Left renal pelvis (tissue), 4 donors: Measurements from ENCODE around the gene GLRA3. TPM values are rescaled to one million over a fixed set of nuclear protein-coding genes. Genes with fewer than 3 reads are reported as not detected.
"Not testable (repeated sequence)": the region's sequence is repeated elsewhere in the genome, so short reads cannot be mapped to it uniquely, and the experiment has no call there.

Experiments
- DNase-seq, 4 donors: peaks; one replicate each; pipeline ENCODE4 v3.0.0-alpha.2; 2013; ENCODE audit warnings: low read depth in 4 of 4, low spot score in 3 of 4
- polyA plus RNA-seq, 4 donors: library from polyadenylated mRNA; unstranded; fragments of 120-200 nt; gene quantifications; one replicate each; pipeline ENCODE4 v1.2.1, GENCODE V29; 2013; ENCODE audit not compliant: insufficient read length in 4 of 4

GLRA3 gene
- polyA plus RNA-seq, 4 donors: 0.05 to 0.18 (median 0.09) TPM

GRCh38 chr4:174669270-174669669 is 159.8 kb downstream of the GLRA3 start:
- DNase-seq: no peak

- DNase-seq: no peak
Measured at GRCh38 chr4:174665799-174666198, 163.2 kb downstream of the GLRA3 start.

GRCh38 chr4:174663216-174663615 is 165.8 kb downstream of the GLRA3 start:
- no peak for DNase-seq

- DNase-seq: no peak
Measured at GRCh38 chr4:174658246-174658645, 170.8 kb downstream of the GLRA3 start.

- DNase-seq: no peak
Measured at GRCh38 chr4:174657472-174657871, 171.6 kb downstream of the GLRA3 start.

GRCh38 chr4:174654634-174655033 is 174.4 kb downstream of the GLRA3 start:
- DNase-seq: no peak

GRCh38 chr4:174650711-174651355 is 178.2 kb downstream of the GLRA3 start:
- DNase-seq: no peak

- no peak for DNase-seq
Measured at GRCh38 chr4:174648812-174649211, 180.2 kb downstream of the GLRA3 start.

- no peak for DNase-seq
Measured at GRCh38 chr4:174646326-174646725, 182.7 kb downstream of the GLRA3 start.

- no peak for DNase-seq
Measured at GRCh38 chr4:174640146-174640545, 188.9 kb downstream of the GLRA3 start.

- DNase-seq: no peak
Measured at GRCh38 chr4:174635732-174636131, 193.3 kb downstream of the GLRA3 start.

GRCh38 chr4:174633399-174633798 is 195.6 kb downstream of the GLRA3 start:
- DNase-seq: no peak

- DNase-seq: peak in 2 of 4 donors; percentile 16 to 19
Measured at GRCh38 chr4:174631901-174632758, 196.9 kb downstream of the GLRA3 start.

GRCh38 chr4:174629907-174630450 is 199.1 kb downstream of the GLRA3 start:
- DNase-seq: not testable (repeated sequence)

- no peak for DNase-seq
Measured at GRCh38 chr4:174629265-174629664, 199.8 kb downstream of the GLRA3 start.

- DNase-seq: no peak
Measured at GRCh38 chr4:174628191-174628590, 200.9 kb downstream of the GLRA3 start.

- DNase-seq: no peak
Measured at GRCh38 chr4:174627473-174627872, 201.6 kb downstream of the GLRA3 start.

GRCh38 chr4:174626342-174627008 is 202.6 kb downstream of the GLRA3 start:
- no peak for DNase-seq

GRCh38 chr4:174616661-174617060 is 212.4 kb downstream of the GLRA3 start:
- no peak for DNase-seq

GRCh38 chr4:174613979-174614378 is 215.1 kb downstream of the GLRA3 start:
- no peak for DNase-seq

GRCh38 chr4:174611792-174612191 is 217.3 kb downstream of the GLRA3 start:
- no peak for DNase-seq
